Epithelial cell of alveolus of lung (primary cell): ENCODE measurements around the gene AMHR2. TPM values are rescaled to one million over a fixed set of nuclear protein-coding genes. Genes with fewer than 3 reads are reported as not detected.

Source experiments
- total RNA-seq: library from RNA; depleted of rRNA; stranded (reverse); fragments of >200 nt; gene quantifications from 2 replicates; pipeline ENCODE4 v1.2.1, GENCODE V29; 2015

Gene AMHR2
- total RNA-seq: not detected in 2 replicates

DNA sequence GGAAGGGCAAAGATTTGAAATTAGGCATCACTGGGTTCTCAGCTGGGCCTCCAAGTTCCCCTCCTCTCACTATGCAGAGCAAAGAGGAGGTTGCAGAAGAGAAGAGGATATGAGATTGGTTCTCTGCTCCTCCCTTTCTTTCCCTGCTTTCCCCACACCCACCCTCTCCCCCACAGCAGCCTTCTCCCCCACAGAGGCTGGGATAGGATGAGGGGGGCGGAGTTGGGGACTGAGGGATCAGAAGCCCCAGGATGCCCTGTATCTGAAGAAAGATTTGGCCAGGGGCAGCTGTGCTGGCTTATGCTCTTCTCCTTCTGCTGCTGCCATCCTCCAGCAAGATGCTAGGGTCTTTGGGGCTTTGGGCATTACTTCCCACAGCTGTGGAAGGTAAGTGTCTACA lies at the start of gene AMHR2:
AMHR2 (plus strand) TSS at position 259 of the 400 bp plus-strand sequence; CDS start at position 339, 80 bp downstream.

DNA sequence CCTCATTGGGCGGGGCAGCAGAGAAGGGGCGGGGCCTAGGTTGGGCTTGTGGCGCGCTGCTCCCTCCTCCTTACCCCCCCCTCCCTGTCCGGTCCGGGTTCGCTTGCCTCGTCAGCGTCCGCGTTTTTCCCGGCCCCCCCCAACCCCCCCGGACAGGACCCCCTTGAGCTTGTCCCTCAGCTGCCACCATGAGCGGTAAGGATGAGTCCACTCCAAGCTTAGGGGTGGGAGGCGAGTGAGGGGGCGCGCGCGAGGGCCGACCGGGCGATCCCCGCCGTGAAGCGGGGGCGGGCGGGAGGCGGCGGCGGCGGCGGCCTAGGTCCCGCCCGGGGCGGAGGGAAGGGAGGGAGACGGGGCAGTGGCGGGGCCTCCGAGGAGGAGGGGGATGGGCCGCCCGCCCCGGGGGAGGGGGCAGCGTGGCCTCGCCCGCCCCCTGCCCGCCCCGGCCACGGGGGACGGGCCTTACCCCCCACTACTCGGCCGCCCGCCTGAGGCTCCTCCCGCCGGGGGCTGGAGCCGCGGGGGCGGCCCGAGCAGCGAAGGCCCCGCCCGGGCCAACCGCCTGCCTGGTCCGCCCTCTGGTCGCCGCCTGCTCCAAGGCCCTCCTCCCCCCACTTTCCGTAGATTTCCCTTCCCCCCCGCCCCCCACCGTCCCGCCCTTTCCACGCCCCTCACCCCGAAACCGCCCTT lies 43.4 kb upstream of the AMHR2 start, which contains the start of gene SP1:
SP1 (plus strand) TSS at position 73 of the 690 bp plus-strand sequence; CDS start at position 189, 116 bp downstream.

DNA sequence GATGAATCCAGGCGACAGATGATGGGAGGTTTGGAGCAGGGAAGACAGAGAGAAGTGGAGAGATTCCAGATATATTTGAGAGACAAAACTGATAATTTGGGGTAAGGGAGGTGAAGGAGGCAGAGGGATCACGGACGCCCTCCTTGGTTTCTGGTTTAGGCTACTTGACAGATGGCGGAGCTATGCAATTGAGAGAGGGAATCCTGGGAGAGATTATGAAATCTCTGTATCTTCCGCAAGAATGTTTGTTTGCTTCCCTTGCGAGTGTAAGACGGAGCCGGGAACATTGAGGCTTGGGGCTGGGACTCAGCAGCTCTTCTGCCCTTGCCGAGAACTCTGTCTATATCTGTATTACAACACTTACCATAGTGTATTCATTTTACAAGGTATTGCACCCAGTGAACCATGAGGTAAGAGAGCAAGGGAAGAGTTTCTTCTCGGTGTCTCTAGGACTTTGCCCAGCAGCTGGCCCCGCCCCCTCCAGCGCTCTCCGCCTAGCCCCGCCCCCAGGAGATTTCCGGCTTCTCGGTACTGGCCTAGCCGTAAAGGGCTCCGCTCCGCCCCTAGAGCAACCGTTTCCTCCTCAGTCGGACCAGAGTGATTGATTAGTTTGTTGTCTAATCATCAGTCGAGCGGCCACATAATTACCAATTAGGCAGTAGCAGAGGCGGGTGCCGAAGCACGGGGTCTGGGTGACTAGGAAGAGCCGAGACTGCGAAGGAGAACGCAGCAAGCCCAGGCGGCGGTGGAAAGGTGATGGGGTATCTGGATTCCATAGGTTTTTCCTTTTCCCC lies 17.6 kb downstream of the AMHR2 start, which contains the start of gene PRR13:
PRR13 (plus strand) TSS at position 695 of the 794 bp plus-strand sequence. CDS start 981 bp downstream, outside the sequence.

GRCh38 chr12:53451661-53452158 lies 28.1 kb downstream of the AMHR2 start, which contains the start of gene PCBP2:
TSS of gene PCBP2 (plus strand) at chr12:53452102. CDS start at chr12:53454801, 2,699 bp downstream.

Other genes with a start within 250 kb of the AMHR2 start
- 7.4 and 9.4 TPM in 2 replicates for gene ZNF740, start 243.1 kb upstream of the AMHR2 start, total RNA-seq
- 1.2 and 7.5 TPM in 2 replicates for gene CSAD, start 242.9 kb upstream of the AMHR2 start, total RNA-seq
- gene ITGB7, start 216.6 kb upstream of the AMHR2 start, total RNA-seq: not detected in 2 replicates
- 27.5 and 37.2 TPM in 2 replicates for gene RARG, start 191.6 kb upstream of the AMHR2 start, total RNA-seq
- gene ESPL1, start 155.6 kb upstream of the AMHR2 start, total RNA-seq: 3.0 and 7.4 TPM in 2 replicates
- 447 and 505 TPM in 2 replicates for gene PFDN5, start 128.3 kb upstream of the AMHR2 start, total RNA-seq
- 69.1 and 89.9 TPM in 2 replicates for gene MYG1, start 124.2 kb upstream of the AMHR2 start, total RNA-seq
- gene AAAS, start 102.2 kb upstream of the AMHR2 start, total RNA-seq: 54.5 and 63.0 TPM in 2 replicates
- gene SP7, start 87.5 kb upstream of the AMHR2 start, total RNA-seq: under 0.01 TPM in 1 of 2 replicates, not detected in the other
- gene SP1, start 43.7 kb upstream of the AMHR2 start, total RNA-seq: 37.4 and 57.1 TPM in 2 replicates
- gene PRR13, start 17.9 kb downstream of the AMHR2 start, total RNA-seq: 75.0 and 88.2 TPM in 2 replicates
- 198 and 538 TPM in 2 replicates for gene PCBP2, start 28.2 kb downstream of the AMHR2 start, total RNA-seq
- gene MAP3K12, start 75.6 kb downstream of the AMHR2 start, total RNA-seq: 15.9 and 55.6 TPM in 2 replicates
- 35.2 and 39.8 TPM in 2 replicates for gene TARBP2, start 77.4 kb downstream of the AMHR2 start, total RNA-seq
- 1.7 TPM in 1 of 2 replicates, not detected in the other for gene NPFF, start 83.6 kb downstream of the AMHR2 start, total RNA-seq
- gene ATF7, start 202.5 kb downstream of the AMHR2 start, total RNA-seq: 10.6 and 18.0 TPM in 2 replicates